ENCODE measurements around the gene ENPP3.

ENPP3 gene

GRCh38 chr6:131727868-131728267 is 90.8 kb downstream of the ENPP3 start:
- no peaks in the 10 kb centered on the region for H3K27me3 ChIP-seq
- H3K4me1 ChIP-seq (ENCODE audit: control insufficient read depth in 1 of 2, insufficient read depth in 1 of 2, low read depth in 1 of 2, low read length in 1 of 2): no peaks in the 10 kb centered on the region
- H3K27ac ChIP-seq: no peak overlapping the region
- no peak overlapping the region for H3K4me3 ChIP-seq (ENCODE audit: low read depth in 1 of 2, low read length in 1 of 2)
- no peaks in the 10 kb centered on the region for H3K9me3 ChIP-seq
- no peaks in the 10 kb centered on the region for H3K36me3 ChIP-seq
- TF ChIP-seq CTCF (IDR thresholded peaks at IDR 0.05): no peak

GRCh38 chr6:131728296-131728939 is 91.3 kb downstream of the ENPP3 start:
- H3K27ac ChIP-seq: no peak overlapping the region

DNA sequence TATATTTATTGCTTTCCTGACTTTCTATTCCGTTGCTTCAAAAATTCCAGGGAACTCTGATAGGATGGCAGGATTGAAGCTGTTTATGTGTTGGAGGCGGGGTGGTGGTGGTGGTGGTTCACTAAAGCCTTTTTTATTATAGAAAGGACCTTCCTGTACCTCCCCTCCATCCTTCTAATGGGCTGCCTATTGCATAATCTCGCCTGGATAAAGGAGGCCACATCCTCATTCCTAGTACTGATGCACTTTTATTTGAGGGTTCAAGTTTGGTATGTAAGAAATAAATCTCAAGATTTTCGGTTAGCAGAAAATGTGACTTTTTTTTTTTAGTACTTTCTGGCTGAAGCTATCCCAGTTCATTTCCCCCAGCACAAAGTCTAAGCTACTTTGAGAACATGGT is 92.4 kb downstream of the ENPP3 start:
- Histone ChIP-seq H3K4me1 (ENCODE audit: control insufficient read depth in 1 of 2, insufficient read depth in 1 of 2, low read depth in 1 of 2, low read length in 1 of 2) (no peaks in the 10 kb centered on the region), H3K4me3 (ENCODE audit: low read depth in 1 of 2, low read length in 1 of 2) (no peak overlapping the region), H3K9me3 (no peaks in the 10 kb centered on the region), H3K27me3 (no peaks in the 10 kb centered on the region), H3K36me3 (no peaks in the 10 kb centered on the region), H3K27ac (no peak overlapping the region)
- no peak for TF ChIP-seq CTCF (IDR thresholded peaks at IDR 0.05)

More at GRCh38 chr6:131728296-131728939, 91.3 kb downstream of the ENPP3 start:
- Histone ChIP-seq H3K36me3 (no peaks in the 10 kb centered on the region), H3K4me1 (ENCODE audit: control insufficient read depth in 1 of 2, insufficient read depth in 1 of 2, low read depth in 1 of 2, low read length in 1 of 2) (no peaks in the 10 kb centered on the region), H3K4me3 (ENCODE audit: low read depth in 1 of 2, low read length in 1 of 2) (no peak overlapping the region), H3K27me3 (no peaks in the 10 kb centered on the region), H3K9me3 (no peaks in the 10 kb centered on the region)
- no peak for TF ChIP-seq CTCF (IDR thresholded peaks at IDR 0.05)

GRCh38 chr6:131730264-131730663 is 93.2 kb downstream of the ENPP3 start:
- H3K9me3 ChIP-seq: no peaks in the 10 kb centered on the region
- TF ChIP-seq CTCF (IDR thresholded peaks at IDR 0.05): no peak

GRCh38 chr6:131731224-131731623 is 94.1 kb downstream of the ENPP3 start:
- H3K9me3 ChIP-seq: no peaks in the 10 kb centered on the region
- no peak overlapping the region for H3K4me3 ChIP-seq (ENCODE audit: low read depth in 1 of 2, low read length in 1 of 2)
- no peak overlapping the region for H3K27ac ChIP-seq
- TF ChIP-seq CTCF (IDR thresholded peaks at IDR 0.05): no peak
- H3K4me1 ChIP-seq (ENCODE audit: control insufficient read depth in 1 of 2, insufficient read depth in 1 of 2, low read depth in 1 of 2, low read length in 1 of 2): no peaks in the 10 kb centered on the region
- H3K36me3 ChIP-seq: no peaks in the 10 kb centered on the region
- no peaks in the 10 kb centered on the region for H3K27me3 ChIP-seq

More at GRCh38 chr6:131730264-131730663, 93.2 kb downstream of the ENPP3 start:
- Histone ChIP-seq H3K4me1 (ENCODE audit: control insufficient read depth in 1 of 2, insufficient read depth in 1 of 2, low read depth in 1 of 2, low read length in 1 of 2) (no peaks in the 10 kb centered on the region), H3K36me3 (no peaks in the 10 kb centered on the region), H3K4me3 (ENCODE audit: low read depth in 1 of 2, low read length in 1 of 2) (no peak overlapping the region), H3K27me3 (no peaks in the 10 kb centered on the region), H3K27ac (no peak overlapping the region)

Data from neutrophil (primary cell).